HG03442 (cell line): ENCODE measurements around the gene ZNF750.

Source experiments
- ATAC-seq: cut with Tn5 transposase; IDR thresholded peaks from one replicate; pipeline ENCODE4 v1.9.1; 2021; ENCODE audit warnings: mild to moderate bottlenecking, moderate library complexity; ENCODE audit not compliant: unreplicated experiment

ZNF750 gene

GRCh38 chr17:82814834-82815233, 25.0 kb downstream of the ZNF750 start:
- ATAC-seq = no peak

- ATAC-seq = no peak
These were observed 26.3 kb downstream of the ZNF750 start for GRCh38 chr17:82813299-82814051.

GRCh38 chr17:82812601-82813000, 27.2 kb downstream of the ZNF750 start:
- ATAC-seq = no peak

GRCh38 chr17:82812058-82812457, 27.8 kb downstream of the ZNF750 start:
- no peak for ATAC-seq

- ATAC-seq = no peak
These were observed 29.0 kb downstream of the ZNF750 start for GRCh38 chr17:82810644-82811430.

- ATAC-seq = no peak
These were observed 30.6 kb downstream of the ZNF750 start for GRCh38 chr17:82808921-82809905.

- no peak for ATAC-seq
These were observed 31.8 kb downstream of the ZNF750 start for GRCh38 chr17:82808006-82808405.

GRCh38 chr17:82807562-82807961, 32.3 kb downstream of the ZNF750 start:
- ATAC-seq = no peak

- ATAC-seq = no peak
These were observed 32.7 kb downstream of the ZNF750 start for GRCh38 chr17:82807101-82807500.

GRCh38 chr17:82806645-82807044, 33.2 kb downstream of the ZNF750 start:
- no peak for ATAC-seq

GRCh38 chr17:82805823-82806222, 34.0 kb downstream of the ZNF750 start:
- ATAC-seq = no peak

- no peak for ATAC-seq
These were observed 34.6 kb downstream of the ZNF750 start for GRCh38 chr17:82805254-82805653.

GRCh38 chr17:82804442-82805191, 35.2 kb downstream of the ZNF750 start:
- ATAC-seq = no peak

- no peak for ATAC-seq
These were observed 36.2 kb downstream of the ZNF750 start for GRCh38 chr17:82803606-82804005.

GRCh38 chr17:82803185-82803584, 36.6 kb downstream of the ZNF750 start:
- ATAC-seq = no peak

GRCh38 chr17:82802075-82802780, 37.6 kb downstream of the ZNF750 start:
- ATAC-seq = no peak

GRCh38 chr17:82801377-82801970, 38.3 kb downstream of the ZNF750 start:
- no peak for ATAC-seq

GRCh38 chr17:82800885-82801284, 38.9 kb downstream of the ZNF750 start:
- no peak for ATAC-seq

GRCh38 chr17:82799591-82799990, 40.2 kb downstream of the ZNF750 start:
- no peak for ATAC-seq
